ENCODE results near the gene ICE2.

The ICE2 gene

DNA sequence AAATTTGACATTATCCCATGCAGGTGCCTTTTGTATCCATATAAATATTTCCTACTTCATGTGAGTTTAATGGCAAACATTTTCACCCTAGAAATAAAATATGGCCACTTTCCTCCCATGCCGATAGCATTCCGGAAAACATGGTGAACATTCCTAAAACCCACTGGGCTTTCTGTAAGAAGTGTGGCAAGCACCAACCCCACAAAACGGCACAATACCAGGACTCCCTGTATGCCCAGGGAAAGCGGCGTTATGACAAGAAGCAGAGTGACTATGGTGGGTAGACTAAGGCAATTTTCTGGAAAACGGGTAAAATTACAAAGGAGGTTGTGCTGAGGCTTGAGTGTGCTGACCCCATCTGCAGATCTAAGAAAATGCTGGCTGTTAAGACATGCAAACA, 88.7 kb downstream of the ICE2 start:
- peak overlapping the region; percentile 55 for H3K4me3 ChIP-seq
- no peak for DNase-seq (ENCODE audit: low spot score)
- TF ChIP-seq, protein P1, sequence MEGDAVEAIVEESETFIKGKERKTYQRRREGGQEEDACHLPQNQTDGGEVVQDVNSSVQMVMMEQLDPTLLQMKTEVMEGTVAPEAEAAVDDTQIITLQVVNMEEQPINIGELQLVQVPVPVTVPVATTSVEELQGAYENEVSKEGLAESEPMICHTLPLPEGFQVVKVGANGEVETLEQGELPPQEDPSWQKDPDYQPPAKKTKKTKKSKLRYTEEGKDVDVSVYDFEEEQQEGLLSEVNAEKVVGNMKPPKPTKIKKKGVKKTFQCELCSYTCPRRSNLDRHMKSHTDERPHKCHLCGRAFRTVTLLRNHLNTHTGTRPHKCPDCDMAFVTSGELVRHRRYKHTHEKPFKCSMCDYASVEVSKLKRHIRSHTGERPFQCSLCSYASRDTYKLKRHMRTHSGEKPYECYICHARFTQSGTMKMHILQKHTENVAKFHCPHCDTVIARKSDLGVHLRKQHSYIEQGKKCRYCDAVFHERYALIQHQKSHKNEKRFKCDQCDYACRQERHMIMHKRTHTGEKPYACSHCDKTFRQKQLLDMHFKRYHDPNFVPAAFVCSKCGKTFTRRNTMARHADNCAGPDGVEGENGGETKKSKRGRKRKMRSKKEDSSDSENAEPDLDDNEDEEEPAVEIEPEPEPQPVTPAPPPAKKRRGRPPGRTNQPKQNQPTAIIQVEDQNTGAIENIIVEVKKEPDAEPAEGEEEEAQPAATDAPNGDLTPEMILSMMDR (IDR thresholded peaks at IDR 0.05), result no peak
- peak overlapping the region; percentile 37 to 76 for H3K27ac ChIP-seq

DNA sequence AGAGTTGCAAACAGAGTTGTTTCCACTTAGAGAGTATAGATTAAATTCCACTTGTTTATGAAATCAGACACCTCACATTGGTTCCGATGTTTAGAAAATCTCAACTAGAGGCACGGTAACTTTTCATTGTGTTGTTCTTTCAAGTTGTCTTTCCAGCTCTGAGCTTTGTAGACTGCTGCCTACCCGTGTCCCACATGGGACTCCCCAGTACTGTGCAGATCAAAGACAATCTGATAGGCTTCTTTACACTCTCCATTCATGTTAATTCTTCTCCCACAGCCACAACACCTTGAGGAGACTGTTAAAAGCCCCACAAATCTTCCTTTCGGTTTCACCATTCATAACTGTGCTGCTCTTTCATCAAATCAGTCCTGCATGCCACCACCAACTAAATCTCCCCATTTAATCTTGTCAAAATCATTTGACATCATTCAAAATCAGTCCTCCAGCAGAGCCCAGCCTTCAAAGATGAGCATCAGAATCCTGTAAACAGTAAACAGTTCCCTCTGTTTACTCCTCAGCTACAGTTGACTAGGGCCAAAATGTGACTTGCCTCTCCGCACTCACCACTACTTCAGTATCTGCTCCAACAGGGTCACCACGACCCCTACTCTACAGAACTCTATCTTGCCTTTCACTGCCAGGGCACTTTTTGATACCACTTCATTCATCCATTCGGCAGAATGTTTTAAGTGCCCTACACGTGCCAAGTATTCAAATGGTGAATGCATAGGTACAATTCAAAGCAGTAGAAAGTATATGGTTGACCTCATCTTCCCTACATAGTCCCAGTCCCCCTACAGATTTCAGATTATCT, 89.5 kb downstream of the ICE2 start:
- Histone ChIP-seq H3K4me3 (peak overlapping the region; percentile 55), H3K27ac (peak overlapping the region; percentile 46 to 52)
- DNase-seq (ENCODE audit: low spot score), result no peak
- TF ChIP-seq, protein P1 (IDR thresholded peaks at IDR 0.05), result no peak

DNA sequence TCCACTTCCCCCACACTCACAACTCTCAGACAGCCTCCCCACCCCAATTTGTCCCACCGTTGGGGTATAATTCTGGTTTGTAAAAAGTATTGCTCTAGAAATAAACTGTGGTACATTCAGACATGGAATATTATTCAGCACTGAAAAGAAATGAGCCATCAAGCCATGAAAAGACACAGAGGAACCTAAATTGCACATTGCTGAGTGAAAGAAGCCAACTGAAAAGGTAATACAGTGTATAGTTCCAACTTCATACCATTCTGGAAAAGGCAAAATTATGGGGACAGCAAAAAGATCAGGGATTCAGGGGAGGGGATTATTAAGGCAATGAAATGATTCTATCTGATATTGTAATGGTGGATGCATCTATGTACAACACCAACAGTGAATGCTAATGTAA, 91.6 kb downstream of the ICE2 start:
- TF ChIP-seq, protein P1 (IDR thresholded peaks at IDR 0.05), result no peak
- no peak overlapping the region for H3K27ac ChIP-seq

DNA sequence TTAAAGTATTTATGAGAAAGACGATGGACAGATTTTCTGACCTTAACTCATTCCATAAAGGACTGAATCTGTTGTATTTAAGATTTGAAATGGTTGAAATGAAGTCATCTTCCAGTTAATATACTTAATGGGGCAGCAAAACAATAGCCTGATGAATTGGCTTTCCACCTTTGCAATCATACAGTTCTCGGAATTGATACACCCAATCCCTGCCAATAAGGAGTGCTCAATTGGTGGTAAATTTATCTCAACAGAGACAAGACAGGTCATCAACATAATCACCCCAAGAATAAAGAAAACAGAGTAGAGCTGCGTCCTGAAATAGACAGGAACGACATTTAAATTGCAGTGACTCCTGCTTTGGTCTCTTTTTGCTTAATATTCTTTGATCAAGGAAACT, 92.3 kb downstream of the ICE2 start:
- TF ChIP-seq, protein P1 (IDR thresholded peaks at IDR 0.05), result no peak
- H3K27ac ChIP-seq, result no peak overlapping the region
- DNase-seq (ENCODE audit: low spot score), result no peak
- H3K4me3 ChIP-seq, result no peak overlapping the region

More for the DNA sequence above, 91.6 kb downstream of the ICE2 start:
- no peak overlapping the region for H3K4me3 ChIP-seq
- no peak for DNase-seq (ENCODE audit: low spot score)

DNA sequence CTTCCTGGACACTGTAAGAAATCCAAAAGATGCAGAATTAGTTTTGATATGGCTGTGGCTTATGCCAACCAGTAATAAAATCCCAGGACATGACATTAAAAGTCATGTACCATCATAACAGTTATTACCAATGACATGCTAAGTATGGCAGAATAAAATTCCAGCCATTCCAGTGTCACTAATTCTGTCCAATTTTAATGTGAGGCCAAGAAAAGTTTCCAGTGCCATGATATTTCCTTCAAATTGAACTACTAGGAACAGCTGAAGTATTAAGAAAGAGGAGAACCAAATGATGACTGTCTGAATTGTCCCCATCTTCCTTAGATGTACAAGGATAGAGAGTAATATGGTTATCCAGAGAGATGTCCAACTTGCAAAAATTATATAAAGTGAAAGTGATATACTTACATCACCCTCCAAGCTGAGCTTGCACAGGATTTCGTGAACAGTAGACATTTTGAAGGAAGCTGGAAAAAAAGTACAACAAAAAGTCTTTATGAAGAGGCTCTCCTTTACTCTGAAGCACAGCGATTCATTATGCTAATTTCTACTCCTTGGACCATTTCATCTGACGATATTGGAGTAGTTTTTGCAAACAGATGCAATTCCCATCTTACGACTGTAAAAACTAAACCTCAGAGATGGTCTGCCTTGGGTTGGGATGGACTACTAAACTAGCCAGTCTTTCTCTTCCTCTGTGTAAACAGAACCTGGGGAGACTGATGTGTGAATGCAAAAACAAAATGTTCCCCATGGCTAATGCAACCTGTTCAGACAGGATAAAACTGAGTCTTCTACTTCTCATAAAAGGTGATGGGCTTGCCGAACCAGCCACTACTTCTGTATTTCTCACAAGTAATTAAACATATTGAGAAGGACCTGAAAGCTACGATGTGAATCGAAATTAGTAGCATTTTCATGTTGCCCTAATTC, 93.1 kb downstream of the ICE2 start:
- TF ChIP-seq, protein P1 (IDR thresholded peaks at IDR 0.05), result no peak
- H3K4me3 ChIP-seq, result no peak overlapping the region
- H3K27ac ChIP-seq, result no peak overlapping the region
- DNase-seq (ENCODE audit: low spot score), result no peak

DNA sequence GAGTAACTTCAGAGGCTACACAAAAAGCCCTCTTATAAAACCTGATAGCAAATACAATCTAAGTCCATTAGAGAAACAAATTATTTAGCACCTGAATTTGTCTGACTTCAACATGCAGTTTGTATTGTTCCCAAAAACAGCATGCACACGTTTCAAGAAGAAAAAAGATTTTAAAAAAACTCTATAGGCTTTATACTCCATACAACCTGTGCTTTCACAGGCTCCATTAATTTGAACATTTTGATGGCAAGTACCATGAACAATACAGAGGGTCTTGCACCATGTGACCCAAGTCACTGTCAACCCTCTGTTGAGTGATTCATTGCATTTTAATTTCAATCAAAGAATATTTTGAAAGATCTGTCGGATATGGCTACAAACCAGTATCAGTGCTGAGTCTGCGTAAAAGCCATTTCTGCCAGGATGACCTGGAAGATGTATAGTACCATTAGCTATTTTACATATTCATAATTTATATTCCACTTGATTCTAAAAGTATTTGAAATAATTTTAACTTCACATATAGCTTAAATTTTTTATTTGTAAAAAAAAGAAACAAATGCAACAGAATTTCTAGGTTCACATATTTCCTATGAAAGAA, 94.3 kb downstream of the ICE2 start:
- TF ChIP-seq, protein P1 (IDR thresholded peaks at IDR 0.05), result no peak
- DNase-seq (ENCODE audit: low spot score), result no peak
- Histone ChIP-seq H3K4me3 (no peak overlapping the region), H3K27ac (no peak overlapping the region)
